CD8-positive, alpha-beta memory T cell (primary cell): ENCODE measurements around the gene PRDM16. TPM values are rescaled to one million over a fixed set of nuclear protein-coding genes. Genes with fewer than 3 reads are reported as not detected.
A peak's percentile ranks its signal among the peaks of the same experiment; 100 is the strongest.

ENCODE experiments used
- CTCF ChIA-PET: fragments of 350-600 bp; sonication (Branson Sonifier 250); formaldehyde crosslinking; loops from one replicate; lab custom pipeline; 2021; ENCODE audit warnings: antibody characterized with exemption; lab: Charles Lee
- POLR2A ChIA-PET: fragments of 350-600 bp; sonication (Branson Sonifier 250); formaldehyde crosslinking; loops from one replicate; lab custom pipeline; 2021; ENCODE audit warnings: antibody characterized with exemption; lab: Charles Lee
- DNase-seq, 5 donors: peaks; one replicate each; pipeline versions ENCODE4 v3.0.0 to v3.0.0-alpha.2; 2020 to 2022; ENCODE audit warnings: mixed read lengths in 1 of 5
- H3K27ac ChIP-seq: one replicate; pipeline ENCODE4 v1.7.0; 2013; ENCODE audit warnings: low read depth, mild to moderate bottlenecking, low read length, moderate library complexity
- H3K27me3 ChIP-seq: 2 replicates; pipeline ENCODE4 v1.7.0; 2013; ENCODE audit warnings: low read length, mild to moderate bottlenecking; ENCODE audit not compliant: insufficient read depth, poor library complexity, severe bottlenecking
- H3K36me3 ChIP-seq: 2 replicates; pipeline ENCODE4 v1.7.0; 2013; ENCODE audit warnings: mild to moderate bottlenecking, low read length, moderate library complexity; ENCODE audit not compliant: insufficient read depth
- H3K4me1 ChIP-seq: 2 replicates; pipeline ENCODE4 v1.7.0; 2013; ENCODE audit warnings: mild to moderate bottlenecking, low read length, moderate library complexity; ENCODE audit not compliant: insufficient read depth
- H3K4me3 ChIP-seq: 2 replicates; pipeline ENCODE4 v1.7.0; 2013; ENCODE audit warnings: mild to moderate bottlenecking, low read length
- H3K9me3 ChIP-seq: 2 replicates; pipeline ENCODE4 v1.7.0; 2013; ENCODE audit warnings: mild to moderate bottlenecking, low read length
- H3K27ac Mint-ChIP-seq, 8 donors: one replicate each; pipeline ENCODE4 v1.8.0; 2020 to 2021; ENCODE audit warnings: mixed read lengths in 8 of 8, mild to moderate bottlenecking in 6 of 8, inconsistent platforms in 3 of 8, moderate library complexity in 3 of 8
- H3K27me3 Mint-ChIP-seq, 2 donors: one replicate each; pipeline ENCODE4 v1.8.0; 2020 to 2021; ENCODE audit warnings: mixed read lengths in 2 of 2, mild to moderate bottlenecking in 1 of 2, moderate library complexity in 1 of 2
- H3K36me3 Mint-ChIP-seq, 3 donors: one replicate each; pipeline ENCODE4 v1.8.0; 2020 to 2021; ENCODE audit warnings: mixed read lengths in 3 of 3, inconsistent platforms in 1 of 3, mild to moderate bottlenecking in 1 of 3
- H3K4me1 Mint-ChIP-seq, 3 donors: one replicate each; pipeline ENCODE4 v1.8.0; 2020 to 2021; ENCODE audit warnings: mixed read lengths in 3 of 3, inconsistent platforms in 1 of 3, mild to moderate bottlenecking in 1 of 3
- H3K4me3 Mint-ChIP-seq, 7 donors: one replicate each; pipeline ENCODE4 v1.8.0; 2020 to 2021; ENCODE audit warnings: mixed read lengths in 7 of 7, mild to moderate bottlenecking in 6 of 7, moderate library complexity in 4 of 7, inconsistent platforms in 2 of 7
- H3K9me3 Mint-ChIP-seq, 5 donors: one replicate each; pipeline ENCODE4 v1.8.0; 2020 to 2022; ENCODE audit warnings: mixed read lengths in 5 of 5, mild to moderate bottlenecking in 3 of 5, moderate library complexity in 2 of 5, inconsistent platforms in 1 of 5
- polyA plus RNA-seq: library from polyadenylated mRNA; unstranded; fragments of 300-500 nt; fragmentation: Illumina TruSeq; gene quantifications from one replicate; pipeline ENCODE4 v1.2.3, GENCODE V29; 2021
- total RNA-seq, 2 experiments: library from RNA; stranded (reverse); gene quantifications; one replicate each; pipeline ENCODE4 v1.2.3, GENCODE V29; 2021

Gene PRDM16
- total and polyA plus RNA-seq, 3 experiments from 2014 or later, result not detected

DNA sequence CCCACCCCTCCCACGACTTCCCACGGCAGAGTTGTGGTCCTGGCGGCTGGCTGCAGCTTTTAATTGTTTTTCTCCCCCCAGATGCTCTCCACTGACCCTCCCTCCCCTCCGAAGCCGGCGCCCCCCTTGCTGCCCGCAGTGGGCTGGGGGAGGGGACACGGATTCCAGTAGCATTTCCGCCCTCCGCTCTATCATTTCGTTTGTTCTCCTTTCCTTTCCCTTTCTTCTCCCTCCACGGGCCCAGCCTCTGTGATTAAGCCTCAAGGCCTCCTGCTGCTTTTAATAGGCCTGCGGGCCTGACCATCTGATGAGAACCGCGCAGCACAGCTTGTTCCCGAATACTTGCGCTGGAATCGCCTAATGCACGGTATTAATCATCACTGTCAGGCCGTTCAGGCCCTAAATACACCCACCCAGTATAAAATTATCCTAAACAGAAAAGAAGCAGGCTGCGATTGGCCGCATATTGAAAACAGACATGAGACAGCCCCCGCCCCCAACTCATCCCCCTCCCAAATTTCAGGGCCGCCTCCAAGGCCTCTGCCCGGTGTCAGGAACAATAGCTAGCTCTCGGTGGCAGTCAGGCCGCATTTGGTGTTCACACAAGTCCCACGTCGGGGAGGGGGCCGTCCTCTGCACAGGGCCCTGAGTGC is 283.4 kb downstream of the PRDM16 start:
- CTCF ChIA-PET, result no interaction called here
- POLR2A ChIA-PET, result no interaction called here
- H3K27me3 ChIP-seq, result no peaks in the 10 kb centered on the region
- Mint-ChIP-seq H3K36me3 (no peaks in the 10 kb centered on the region), H3K9me3 (no peaks in the 10 kb centered on the region), H3K4me1 (no peaks in the 10 kb centered on the region), H3K27me3 (peaks cover 3 to 6% of the 10 kb centered on the region in 2 donors), H3K27ac (no peak overlapping the region), H3K4me3 (no peak overlapping the region)
- no peaks in the 10 kb centered on the region for H3K4me1 ChIP-seq
- H3K4me3 ChIP-seq, result no peak overlapping the region
- no peaks in the 10 kb centered on the region for H3K36me3 ChIP-seq
- no peak overlapping the region for H3K27ac ChIP-seq
- no peak for DNase-seq
- no peaks in the 10 kb centered on the region for H3K9me3 ChIP-seq

DNA sequence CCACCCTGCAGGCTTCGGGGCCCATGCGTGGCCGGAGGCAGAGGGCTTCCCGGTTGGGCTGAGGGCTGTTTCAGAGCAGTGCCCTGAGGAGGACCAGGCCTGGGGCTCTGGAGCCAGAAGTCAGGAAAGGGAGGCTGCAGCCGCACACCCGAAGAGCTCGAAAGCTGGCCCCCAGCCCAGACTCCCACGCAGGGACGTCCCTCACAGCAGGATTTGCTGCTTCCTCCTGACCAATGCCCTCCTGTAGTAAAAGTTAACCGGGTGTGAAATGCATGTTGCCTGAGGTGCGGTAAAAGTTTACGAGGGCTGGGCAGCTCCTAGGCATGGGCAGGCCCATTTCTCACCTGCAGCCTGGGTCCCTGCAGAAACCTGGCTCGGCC is 283.9 kb downstream of the PRDM16 start:
- Histone ChIP-seq H3K27ac (no peak overlapping the region), H3K9me3 (no peaks in the 10 kb centered on the region), H3K27me3 (no peaks in the 10 kb centered on the region), H3K4me3 (no peak overlapping the region), H3K36me3 (no peaks in the 10 kb centered on the region), H3K4me1 (no peaks in the 10 kb centered on the region)
- Mint-ChIP-seq H3K36me3 (no peaks in the 10 kb centered on the region), H3K27ac (no peak overlapping the region), H3K4me3 (no peak overlapping the region), H3K4me1 (no peaks in the 10 kb centered on the region), H3K27me3 (peaks cover 3 to 6% of the 10 kb centered on the region in 2 donors), H3K9me3 (no peaks in the 10 kb centered on the region)
- CTCF ChIA-PET, result no interaction called here
- POLR2A ChIA-PET, result no interaction called here
- no peak for DNase-seq

DNA sequence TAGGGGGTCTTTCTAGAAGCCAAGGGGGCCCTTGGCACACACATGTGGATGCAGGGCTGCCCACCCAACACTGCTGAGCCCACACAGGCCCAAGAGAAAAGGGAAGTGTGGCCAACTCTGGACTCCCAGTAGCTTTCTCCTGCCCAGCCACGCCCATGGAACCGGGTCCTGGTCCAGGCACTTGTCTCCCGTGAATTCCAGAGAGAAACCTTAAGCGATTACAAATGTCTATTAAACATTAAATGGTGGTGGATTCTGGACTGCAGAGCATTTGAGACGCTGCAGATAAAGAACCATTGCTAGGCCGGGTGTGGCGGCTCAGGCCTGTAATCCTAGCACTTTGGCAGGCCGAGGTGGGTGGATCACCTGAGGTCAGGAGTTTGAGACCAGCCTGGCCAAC is 284.9 kb downstream of the PRDM16 start:
- no peak overlapping the region for H3K4me3 ChIP-seq
- no peaks in the 10 kb centered on the region for H3K36me3 ChIP-seq
- H3K4me3 Mint-ChIP-seq, result no peak overlapping the region
- H3K9me3 Mint-ChIP-seq, result no peaks in the 10 kb centered on the region
- DNase-seq, result no peak
- no peaks in the 10 kb centered on the region for H3K27me3 ChIP-seq
- POLR2A ChIA-PET, result no interaction called here
- no peak overlapping the region for H3K27ac Mint-ChIP-seq
- no peaks in the 10 kb centered on the region for H3K4me1 Mint-ChIP-seq
- H3K36me3 Mint-ChIP-seq, result no peaks in the 10 kb centered on the region
- no peaks in the 10 kb centered on the region for H3K9me3 ChIP-seq
- CTCF ChIA-PET, result no interaction called here
- H3K4me1 ChIP-seq, result no peaks in the 10 kb centered on the region
- no peak overlapping the region for H3K27ac ChIP-seq
- H3K27me3 Mint-ChIP-seq, result peaks cover 5 to 6% of the 10 kb centered on the region in 2 donors

DNA sequence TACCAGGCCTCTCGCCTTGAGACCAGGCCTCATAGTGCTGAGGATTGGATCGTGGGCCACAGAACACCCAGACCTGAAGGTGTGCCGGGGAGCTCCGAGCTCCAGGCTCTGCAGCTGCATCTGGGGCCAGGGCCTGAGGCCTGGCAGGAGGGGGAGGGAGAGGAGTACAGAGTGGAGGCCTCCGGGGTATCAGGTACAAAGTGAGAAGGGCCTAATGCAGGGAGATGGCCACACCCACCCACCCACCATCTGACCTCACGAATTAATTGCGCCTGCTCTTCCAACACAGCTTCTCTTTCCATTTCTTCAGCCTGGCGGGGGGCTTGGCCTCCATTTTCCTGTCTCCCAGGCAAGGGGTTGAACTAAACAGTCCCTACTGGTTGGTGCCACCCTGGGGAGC is 286.1 kb downstream of the PRDM16 start:
- Histone ChIP-seq H3K27ac (no peak overlapping the region), H3K36me3 (no peaks in the 10 kb centered on the region), H3K27me3 (no peaks in the 10 kb centered on the region), H3K4me3 (no peak overlapping the region), H3K4me1 (no peaks in the 10 kb centered on the region), H3K9me3 (no peaks in the 10 kb centered on the region)
- no peak overlapping the region for H3K4me3 Mint-ChIP-seq
- H3K9me3 Mint-ChIP-seq, result no peaks in the 10 kb centered on the region
- ChIA-PET POLR2A (no interaction called here), CTCF (no interaction called here)
- H3K36me3 Mint-ChIP-seq, result no peaks in the 10 kb centered on the region
- no peak overlapping the region for H3K27ac Mint-ChIP-seq
- peaks cover 6 to 7% of the 10 kb centered on the region in 2 donors for H3K27me3 Mint-ChIP-seq
- DNase-seq, result no peak
- no peaks in the 10 kb centered on the region for H3K4me1 Mint-ChIP-seq

GRCh38 chr1:3355894-3356826 is 287.2 kb downstream of the PRDM16 start:
- Mint-ChIP-seq H3K4me1 (no peaks in the 10 kb centered on the region), H3K9me3 (no peaks in the 10 kb centered on the region), H3K27ac (peak overlapping the region in 1 of 8 donors; percentile 60), H3K4me3 (no peak overlapping the region), H3K27me3 (peaks cover 6 to 9% of the 10 kb centered on the region in 2 donors), H3K36me3 (no peaks in the 10 kb centered on the region)
- Histone ChIP-seq H3K27me3 (no peaks in the 10 kb centered on the region), H3K36me3 (no peaks in the 10 kb centered on the region), H3K9me3 (no peaks in the 10 kb centered on the region), H3K4me3 (no peak overlapping the region), H3K4me1 (no peaks in the 10 kb centered on the region), H3K27ac (no peak overlapping the region)
- ChIA-PET CTCF (no interaction called here), POLR2A (no interaction called here)
- no peak for DNase-seq

- H3K36me3 Mint-ChIP-seq, result no peaks in the 10 kb centered on the region
- ChIA-PET POLR2A (no interaction called here), CTCF (interaction anchor here (0.6 kb wide), 1 partner anchor 10 kb away, joined by 3 read pairs; no protein-coding TSS in a partner anchor)
- peaks cover 9 to 11% of the 10 kb centered on the region in 2 donors for H3K27me3 Mint-ChIP-seq
- H3K36me3 ChIP-seq, result no peaks in the 10 kb centered on the region
- no peak for DNase-seq
- no peak overlapping the region for H3K27ac ChIP-seq
- H3K9me3 ChIP-seq, result no peaks in the 10 kb centered on the region
- no peak overlapping the region for H3K27ac Mint-ChIP-seq
- H3K4me1 ChIP-seq, result no peaks in the 10 kb centered on the region
- no peaks in the 10 kb centered on the region for H3K27me3 ChIP-seq
- H3K9me3 Mint-ChIP-seq, result no peaks in the 10 kb centered on the region
- no peak overlapping the region for H3K4me3 ChIP-seq
- no peaks in the 10 kb centered on the region for H3K4me1 Mint-ChIP-seq
- no peak overlapping the region for H3K4me3 Mint-ChIP-seq
Observed at GRCh38 chr1:3356827-3357460, 287.9 kb downstream of the PRDM16 start.

DNA sequence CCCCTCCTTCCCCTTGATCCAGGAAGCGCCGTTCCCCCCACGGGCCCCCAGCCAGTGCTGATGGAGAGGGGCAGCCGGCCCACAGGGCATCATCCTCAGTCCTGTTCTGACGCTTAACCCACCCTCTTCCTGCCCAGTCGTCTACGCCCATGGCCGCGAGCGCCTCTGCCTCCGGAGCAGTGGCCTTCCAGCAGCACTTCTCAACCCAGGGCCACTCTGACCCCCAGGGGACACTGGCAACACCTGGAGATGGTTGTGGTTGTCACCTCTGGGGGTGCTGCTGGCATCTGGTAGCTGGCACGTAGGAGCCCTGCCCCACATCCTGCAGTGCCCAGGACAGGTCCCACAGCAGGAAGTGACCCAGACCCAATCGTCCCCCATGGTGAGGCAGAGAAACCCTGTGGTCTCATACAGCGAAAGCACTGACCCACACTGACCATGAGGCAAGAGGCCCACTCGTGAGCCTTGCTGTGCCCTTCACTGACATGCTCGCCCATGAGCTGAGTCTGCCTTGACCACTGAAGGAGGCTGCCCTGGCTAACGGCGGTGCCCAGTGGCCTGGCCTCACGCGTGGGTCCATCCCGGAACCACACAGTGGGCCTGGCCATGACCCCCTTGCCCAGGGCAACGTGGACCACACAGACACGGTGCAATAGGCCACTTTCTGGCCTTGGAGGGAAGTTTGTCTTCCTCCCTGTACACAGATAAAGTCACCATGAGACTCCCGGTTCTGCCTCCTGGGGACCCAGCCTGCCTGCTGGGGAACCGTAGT is 288.7 kb downstream of the PRDM16 start:
- no peaks in the 10 kb centered on the region for H3K4me1 ChIP-seq
- H3K27ac ChIP-seq, result no peak overlapping the region
- no peaks in the 10 kb centered on the region for H3K27me3 ChIP-seq
- no peak overlapping the region for H3K27ac Mint-ChIP-seq
- no peak for DNase-seq
- H3K9me3 ChIP-seq, result no peaks in the 10 kb centered on the region
- H3K27me3 Mint-ChIP-seq, result peaks cover 9 to 12% of the 10 kb centered on the region in 2 donors
- no peaks in the 10 kb centered on the region for H3K36me3 Mint-ChIP-seq
- H3K4me3 ChIP-seq, result no peak overlapping the region
- CTCF ChIA-PET, result interaction anchor here (0.6 kb wide), 1 partner anchor 9 kb away, joined by 3 read pairs; no protein-coding TSS in a partner anchor
- no peaks in the 10 kb centered on the region for H3K4me1 Mint-ChIP-seq
- H3K4me3 Mint-ChIP-seq, result no peak overlapping the region
- no peaks in the 10 kb centered on the region for H3K36me3 ChIP-seq
- H3K9me3 Mint-ChIP-seq, result no peaks in the 10 kb centered on the region
- POLR2A ChIA-PET, result no interaction called here
